Fibroblast of gingiva (primary cell): Measurements from ENCODE around the gene ZAP70.

Experiments
- DNase-seq: peaks from one replicate; pipeline ENCODE4 v3.0.0-alpha.2; 2011; ENCODE audit warnings: low read depth

Gene ZAP70

DNA sequence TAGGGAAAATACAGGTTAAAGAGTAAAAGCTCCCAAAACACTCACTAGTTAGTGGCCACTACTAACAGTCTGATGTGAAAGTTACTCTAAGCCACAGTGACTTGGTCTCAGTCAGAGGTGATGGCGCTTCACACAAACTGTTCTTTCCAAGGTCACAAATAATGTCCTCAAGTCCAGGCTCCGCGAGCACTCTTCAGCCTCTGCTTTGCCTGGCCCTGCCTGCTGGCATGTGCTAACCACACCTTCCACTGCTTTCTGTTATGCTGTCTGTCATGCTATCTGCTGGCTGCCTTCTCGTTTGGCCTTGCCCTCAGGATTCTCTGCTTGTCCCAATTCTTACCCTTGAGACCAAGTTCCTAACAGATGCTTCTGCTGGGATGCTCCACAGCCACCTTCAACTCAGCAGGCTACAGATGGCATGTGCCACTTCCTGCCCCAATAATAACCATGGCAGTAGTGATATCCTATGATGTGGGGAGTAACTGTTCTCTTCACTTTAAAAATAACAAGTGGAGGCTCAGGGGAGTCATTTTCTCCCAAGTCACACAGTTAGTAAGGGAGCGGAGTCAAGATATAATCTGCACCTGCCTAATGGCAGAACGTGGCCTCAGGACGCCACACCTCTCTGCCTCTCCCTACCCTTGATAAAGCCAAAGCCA is 75.7 kb downstream of the ZAP70 start:
- DNase-seq, result no peak
